Left lung (tissue), 10 donors: ENCODE results near the gene CRABP1. TPM values are rescaled to one million over a fixed set of nuclear protein-coding genes. Genes with fewer than 3 reads are reported as not detected.

Source experiments
- ATAC-seq: fragments of 200-7000 bp; cut with Tn5 transposase; one replicate; pipeline ENCODE4 v1.9.1; 2020; ENCODE audit warnings: moderate library complexity
- DNase-seq, 4 donors: peaks; one replicate each; pipeline ENCODE4 v3.0.0-alpha.2; 2013 to 2020
- H3K27ac ChIP-seq, 2 donors: fragments of 200-600 bp; sonication (generic) in 1 of 2; one replicate each; pipeline versions ENCODE4 v1.5.0 to v1.8.0; 2020 to 2021
- H3K27me3 ChIP-seq, 2 donors: fragments of 200-600 bp; sonication (generic) in 1 of 2; one replicate each; pipeline versions ENCODE4 v1.5.0 to v1.8.0; 2020 to 2021
- H3K36me3 ChIP-seq, 2 donors: fragments of 200-600 bp; sonication (generic) in 1 of 2; one replicate each; pipeline versions ENCODE4 v1.5.0 to v1.8.0; 2020 to 2021
- H3K4me1 ChIP-seq, 2 donors: fragments of 200-600 bp; one replicate each; pipeline ENCODE4 v1.8.0; 2021
- H3K4me3 ChIP-seq, 2 donors: fragments of 200-600 bp; sonication (generic) in 1 of 2; one replicate each; pipeline versions ENCODE4 v1.5.0 to v1.8.0; 2020 to 2021; ENCODE audit warnings: mild to moderate bottlenecking in 1 of 2
- H3K9me3 ChIP-seq, 2 donors: fragments of 200-600 bp; sonication (generic) in 1 of 2; one replicate each; pipeline versions ENCODE4 v1.5.0 to v1.8.0; 2020 to 2021
- CTCF ChIP-seq, 2 donors: fragments of 200-600 bp; sonication (generic) in 1 of 2; IDR thresholded peaks; one replicate each; pipeline versions ENCODE4 v1.5.0 to v1.8.0; 2021; ENCODE audit warnings: antibody characterized with exemption in 2 of 2
- intact Hi-C, 2 donors: fragments of 100-400 bp; cut with DNase I; formaldehyde crosslinking; loops; one replicate each; pipeline versions ENCODE4 v1.11.2 to v1.14.2; 2022
- polyA plus RNA-seq, 6 donors: library from polyadenylated mRNA; unstranded; fragments of 120-200 nt; gene quantifications; one replicate each; pipeline ENCODE4 v1.2.1, GENCODE V29; 2013; ENCODE audit not compliant: insufficient read length in 6 of 6
- total RNA-seq, 2 donors: library from RNA; stranded (reverse); fragmentation: NEBNext Ultra II Directional; extraction: Animal tissue kit (Norgen Biotek cat#: 25700); gene quantifications; one replicate each; pipeline ENCODE4 v1.2.1, GENCODE V29; 2021
- donor health status: DM: no; HTN: yes; CAD: no.
- donor health status: DM: no; HTN: no; CAD: no.

Gene CRABP1
- total and polyA plus RNA-seq, 8 donors = 0.29 to 0.79 (median 0.40) TPM; not detected in 2

- Histone ChIP-seq H3K4me3 (no peak overlapping the region), H3K27me3 (peaks cover 46 to 85% of the 10 kb centered on the region in 2 donors), H3K4me1 (peaks cover 0 to 5% of the 10 kb centered on the region in 2 donors), H3K9me3 (no peaks in the 10 kb centered on the region), H3K36me3 (no peaks in the 10 kb centered on the region), H3K27ac (no peak overlapping the region)
- DNase-seq = no peak
- intact Hi-C loops = no loop called here
- no peak for TF ChIP-seq CTCF (IDR thresholded peaks at IDR 0.05)
- ATAC-seq = no peak
These were observed 1.4 kb upstream of the CRABP1 start for GRCh38 chr15:78338781-78339180.

GRCh38 chr15:78339559-78339958 lies 594 bp upstream of the CRABP1 start:
- Histone ChIP-seq H3K27ac (no peak overlapping the region), H3K9me3 (no peaks in the 10 kb centered on the region), H3K4me1 (peaks cover 0 to 5% of the 10 kb centered on the region in 2 donors), H3K36me3 (no peaks in the 10 kb centered on the region), H3K4me3 (no peak overlapping the region), H3K27me3 (peaks cover 49 to 86% of the 10 kb centered on the region in 2 donors)
- DNase-seq = peak in 1 of 4 donors; percentile 62
- intact Hi-C loops = no loop called here
- ATAC-seq = no peak
- no peak for TF ChIP-seq CTCF (IDR thresholded peaks at IDR 0.05)

GRCh38 chr15:78341057-78341987 lies 1.2 kb downstream of the CRABP1 start:
- H3K36me3 ChIP-seq = no peaks in the 10 kb centered on the region
- peak in 2 of 4 donors; percentile 22 to 72 for DNase-seq
- H3K27me3 ChIP-seq = peaks cover 49 to 75% of the 10 kb centered on the region in 2 donors
- H3K27ac ChIP-seq = no peak overlapping the region
- intact Hi-C loops = no loop called here
- H3K4me1 ChIP-seq = peaks cover 0 to 5% of the 10 kb centered on the region in 2 donors
- ATAC-seq = no peak
- TF ChIP-seq CTCF (IDR thresholded peaks at IDR 0.05) = no peak
- H3K9me3 ChIP-seq = no peaks in the 10 kb centered on the region
- no peak overlapping the region for H3K4me3 ChIP-seq

GRCh38 chr15:78342021-78342420 lies 1.9 kb downstream of the CRABP1 start:
- Histone ChIP-seq H3K4me1 (peaks cover 0 to 5% of the 10 kb centered on the region in 2 donors), H3K4me3 (no peak overlapping the region), H3K36me3 (no peaks in the 10 kb centered on the region), H3K27ac (no peak overlapping the region), H3K9me3 (no peaks in the 10 kb centered on the region), H3K27me3 (peaks cover 49 to 68% of the 10 kb centered on the region in 2 donors)
- ATAC-seq (no peak), DNase-seq (no peak)
- TF ChIP-seq CTCF (IDR thresholded peaks at IDR 0.05) = no peak
- intact Hi-C loops = no loop called here

- H3K27me3 ChIP-seq = peaks cover 44 to 53% of the 10 kb centered on the region in 2 donors
- H3K9me3 ChIP-seq = no peaks in the 10 kb centered on the region
- intact Hi-C loops = no loop called here
- no peaks in the 10 kb centered on the region for H3K36me3 ChIP-seq
- no peak overlapping the region for H3K4me3 ChIP-seq
- DNase-seq (no peak), ATAC-seq (no peak)
- peaks cover 0 to 5% of the 10 kb centered on the region in 2 donors for H3K4me1 ChIP-seq
- TF ChIP-seq CTCF (IDR thresholded peaks at IDR 0.05) = no peak
- no peak overlapping the region for H3K27ac ChIP-seq
These were observed 3.3 kb downstream of the CRABP1 start for GRCh38 chr15:78343276-78344060.
